Measurements from ENCODE around the gene HSPE1. TPM values are rescaled to one million over a fixed set of nuclear protein-coding genes. Genes with fewer than 3 reads are reported as not detected.
"Not testable (repeated sequence)": the region's sequence is repeated elsewhere in the genome, so short reads cannot be mapped to it uniquely, and the experiment has no call there.

HSPE1 gene
- 118 TPM for total RNA-seq
- long read RNA-seq, transcript HSPE1-201 (4 exons, 950 nt) = major isoform, 206 of 230 reads
- long read RNA-seq, partial matches to known transcripts = 15 of 230 reads
- long read RNA-seq, other reads (novel, unspliced or antisense) = 5 of 230 reads

DNA sequence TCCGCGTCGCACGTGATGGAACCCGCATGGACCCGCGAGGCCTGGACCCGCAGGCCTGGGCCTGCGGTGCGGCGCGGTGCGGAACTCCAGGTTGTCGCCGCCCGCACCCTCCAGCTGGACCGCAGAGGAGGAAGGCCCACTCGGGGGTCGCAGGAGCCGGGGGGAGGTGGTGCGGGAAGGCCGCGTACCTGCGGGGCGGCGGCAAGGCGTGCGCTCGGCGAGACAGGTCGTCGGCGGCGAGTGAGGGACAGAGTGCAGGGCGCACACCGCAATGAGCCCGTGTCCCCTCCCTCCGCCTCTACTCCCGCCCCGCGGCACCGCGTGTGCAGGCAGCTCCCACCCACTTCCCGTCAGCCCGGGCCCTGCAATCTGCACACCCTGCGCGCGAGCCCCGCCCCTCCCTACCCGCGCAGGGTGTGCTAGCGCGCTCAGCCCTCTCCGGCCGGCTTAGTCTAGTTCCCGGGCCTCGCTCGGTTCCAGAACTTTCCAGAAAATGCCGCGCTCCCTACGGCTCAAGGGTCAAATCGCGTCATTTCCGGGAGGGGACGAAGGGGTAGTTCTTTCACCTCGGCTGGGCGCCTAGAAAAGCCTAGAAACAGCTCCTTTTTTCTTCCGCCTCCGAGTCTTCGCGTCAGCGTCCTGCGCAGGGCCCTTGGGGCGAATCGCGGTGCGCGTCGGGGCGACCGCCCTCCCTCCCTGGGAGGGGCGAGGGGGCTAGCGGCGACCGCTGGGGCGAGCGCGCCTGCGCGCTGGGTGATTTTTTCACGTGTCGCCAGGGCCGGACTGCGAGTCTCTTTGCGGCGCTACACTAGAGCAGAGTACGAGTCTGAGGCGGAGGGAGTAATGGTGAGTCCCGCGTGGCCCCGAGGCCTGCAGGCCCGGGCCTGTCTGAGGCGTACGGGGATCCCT is at the start of gene HSPE1, which contains the start of gene HSPD1:
Gene HSPE1 (plus strand): TSS at position 786 of the 909 bp plus-strand sequence. CDS start 58 bp downstream, at position 844.
Gene HSPD1 (minus strand): TSS at position 247 of the 909 bp plus-strand sequence. CDS start 992 bp downstream, outside the sequence.
- intact Hi-C loops (cut with micrococcal nuclease) = loop anchor here (10.0 kb wide), 1 partner anchor 95 kb away; no protein-coding TSS in a partner anchor
- DNase-seq (peak; percentile 98), ATAC-seq (peak; percentile 97)

DNA sequence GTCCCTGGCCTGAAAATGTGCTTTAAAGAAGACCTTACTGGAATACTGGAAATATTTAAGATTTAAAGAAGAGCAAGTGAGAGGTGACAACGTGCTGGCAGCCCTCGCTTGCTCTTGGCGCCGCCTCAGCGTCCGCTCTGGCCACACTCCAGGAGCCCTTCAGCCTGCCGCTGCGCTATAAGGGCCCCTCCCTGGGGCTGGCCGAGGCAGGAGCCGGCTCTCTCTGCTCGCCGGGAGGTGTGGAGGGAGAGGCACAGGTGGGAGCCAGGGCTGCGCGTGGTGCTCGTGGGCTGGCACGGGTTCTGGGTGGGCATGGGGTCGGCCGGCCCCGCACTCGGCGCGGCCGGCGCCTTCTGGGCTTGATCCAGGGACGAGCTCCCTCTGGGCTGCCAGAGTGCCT is 49.7 kb upstream of the HSPE1 start:
- ATAC-seq (no peak), DNase-seq (peak; percentile 56)
- intact Hi-C loops (cut with micrococcal nuclease) = no loop called here

DNA sequence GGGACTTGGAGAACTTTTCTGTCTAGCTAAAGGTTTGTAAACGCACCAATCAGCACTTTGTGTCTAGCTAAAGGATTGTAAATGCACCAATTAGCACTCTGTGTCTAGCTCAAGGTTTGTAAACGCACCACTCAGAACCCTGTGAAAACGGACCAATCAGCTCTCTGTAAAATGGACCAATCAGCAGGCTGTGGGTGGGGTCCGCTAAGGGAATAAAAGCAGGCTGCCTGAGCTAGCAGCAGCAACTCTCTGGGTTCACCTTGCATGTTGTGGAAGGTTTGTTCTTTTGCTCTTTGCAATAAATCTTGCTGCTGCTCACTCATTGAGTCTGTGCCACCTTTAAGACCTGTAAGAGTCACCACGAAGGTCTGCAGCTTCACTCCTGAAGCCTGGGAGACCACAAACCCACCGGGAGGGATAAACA is 49.2 kb upstream of the HSPE1 start:
- ATAC-seq; DNase-seq; intact Hi-C loops (cut with micrococcal nuclease): not testable (repeated sequence)

DNA sequence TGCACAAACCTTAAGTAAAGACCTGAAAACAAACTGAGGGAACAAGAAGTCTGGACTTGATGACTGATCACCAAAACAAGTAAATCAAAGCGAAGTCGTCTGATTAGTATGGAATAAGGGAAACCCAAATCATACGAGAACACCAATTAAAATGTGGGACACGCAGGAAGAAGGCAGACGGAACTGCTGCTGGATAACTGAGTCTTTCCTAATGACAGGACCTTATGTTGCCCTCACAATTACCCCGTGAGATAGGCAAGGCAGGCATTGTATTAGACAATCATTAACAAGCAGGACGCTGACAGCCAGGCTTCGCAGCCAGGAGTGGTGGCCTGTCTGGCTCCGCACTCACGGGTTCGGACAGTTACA is 47.4 kb upstream of the HSPE1 start:
- ATAC-seq (no peak), DNase-seq (no peak)
- intact Hi-C loops (cut with micrococcal nuclease) = no loop called here

DNA sequence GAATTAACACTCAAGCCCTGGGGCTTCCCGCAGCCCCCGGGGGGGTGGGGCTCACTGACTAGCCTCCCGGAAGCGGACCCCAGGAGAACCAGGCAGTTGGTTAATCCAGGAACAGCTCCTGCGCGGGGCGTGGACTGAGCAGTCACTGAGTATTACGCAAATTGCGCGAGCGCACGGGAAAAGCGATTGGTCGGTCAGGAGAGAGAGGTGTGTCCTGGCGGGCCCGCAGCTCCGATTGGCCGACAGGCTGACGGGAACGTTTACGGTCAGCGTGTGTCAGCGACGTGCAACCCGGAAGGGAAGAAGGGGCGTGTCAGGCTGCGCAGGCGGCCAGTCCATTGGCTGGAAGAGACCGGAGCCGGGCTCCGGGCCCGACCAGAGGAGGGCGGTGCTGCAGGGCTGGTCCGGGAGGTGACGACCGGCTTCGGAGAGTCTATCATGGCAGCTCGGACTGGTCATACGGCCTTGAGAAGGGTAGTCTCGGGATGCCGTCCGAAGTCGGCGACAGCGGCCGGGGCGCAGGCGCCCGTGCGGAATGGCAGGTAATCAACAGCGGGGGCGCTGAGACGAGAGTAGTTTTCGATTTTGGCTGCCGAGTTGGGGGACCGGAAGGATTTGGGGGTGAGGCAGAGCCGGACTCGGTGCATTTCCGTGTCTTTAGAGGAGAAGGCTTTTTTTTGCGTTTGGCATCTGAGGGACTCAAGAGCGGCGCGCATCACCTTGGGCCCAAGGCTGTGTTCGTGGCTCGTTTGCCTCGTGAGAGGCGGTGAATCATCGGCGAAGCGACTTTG is 46.9 kb upstream of the HSPE1 start, which contains the start of gene COQ10B:
Gene COQ10B (plus strand): TSS at position 430 of the 791 bp plus-strand sequence. CDS start 9 bp downstream, at position 439.
- intact Hi-C loops (cut with micrococcal nuclease) = no loop called here
- peak; percentile 99 for DNase-seq
- ATAC-seq = peak; percentile 98

DNA sequence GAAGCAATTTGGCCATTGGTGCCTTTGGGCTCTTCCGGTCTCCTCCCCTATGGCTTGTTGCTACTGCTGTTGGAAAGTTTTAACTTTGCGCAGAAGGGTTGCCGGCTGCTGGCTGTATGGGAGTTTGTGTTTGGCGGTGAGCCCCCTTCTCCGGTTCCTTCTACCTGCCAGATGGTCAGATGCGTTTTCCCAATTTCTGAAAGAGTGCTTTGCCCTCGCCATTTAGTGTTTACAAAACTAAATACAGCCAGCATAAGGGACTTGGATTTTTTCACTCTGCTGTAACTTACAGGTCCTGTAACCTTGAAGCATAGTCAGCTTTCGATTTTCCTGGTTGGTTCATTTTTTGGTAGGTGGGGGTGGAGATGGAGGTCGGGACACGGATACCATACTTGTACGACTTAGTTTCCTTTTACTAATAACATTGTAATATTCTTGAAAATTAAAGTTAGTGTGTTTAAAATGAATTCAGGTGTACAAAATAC is 46.2 kb upstream of the HSPE1 start:
- intact Hi-C loops (cut with micrococcal nuclease) = no loop called here
- DNase-seq (no peak), ATAC-seq (peak; percentile 71)

DNA sequence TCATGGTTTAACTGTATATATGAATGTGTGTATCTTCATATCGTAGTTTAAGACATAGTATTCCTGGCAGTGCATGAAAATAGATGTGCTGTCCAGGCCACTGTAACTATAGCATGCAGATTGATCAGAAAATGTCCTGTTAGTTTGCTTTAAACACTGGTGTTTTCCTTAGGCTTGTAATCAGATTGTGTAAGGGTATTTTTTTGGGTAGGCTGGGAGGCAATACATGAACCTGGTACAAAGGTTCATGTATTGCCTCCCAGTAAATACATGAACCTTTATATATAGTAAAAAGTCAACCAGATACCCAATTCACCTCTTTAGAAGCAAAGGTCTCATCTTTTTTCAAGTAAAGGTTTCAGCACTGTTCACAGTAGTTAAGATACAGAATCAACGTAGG is 45.3 kb upstream of the HSPE1 start:
- ATAC-seq (no peak), DNase-seq (no peak)
- intact Hi-C loops (cut with micrococcal nuclease) = no loop called here

DNA sequence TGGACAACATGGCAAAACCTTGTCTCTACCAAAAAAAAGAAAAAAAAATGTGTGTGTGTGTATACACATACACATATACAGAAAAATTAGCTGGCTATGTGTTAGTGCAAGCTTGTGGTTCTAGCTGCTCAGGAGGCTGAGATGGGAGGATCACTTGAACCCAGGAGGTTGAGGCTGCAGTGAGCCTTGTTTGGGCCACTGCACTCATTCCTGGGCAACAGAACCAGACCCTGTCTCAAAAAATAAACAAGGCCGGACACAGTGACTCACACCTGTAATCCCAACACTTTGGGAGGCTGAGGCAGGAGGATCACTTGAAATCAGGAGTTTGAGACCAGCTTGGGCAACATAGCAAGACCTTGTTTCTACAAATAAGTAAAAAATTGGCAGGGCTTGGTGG is 44.8 kb upstream of the HSPE1 start:
- DNase-seq (no peak), ATAC-seq (no peak)
- intact Hi-C loops (cut with micrococcal nuclease) = no loop called here

DNA sequence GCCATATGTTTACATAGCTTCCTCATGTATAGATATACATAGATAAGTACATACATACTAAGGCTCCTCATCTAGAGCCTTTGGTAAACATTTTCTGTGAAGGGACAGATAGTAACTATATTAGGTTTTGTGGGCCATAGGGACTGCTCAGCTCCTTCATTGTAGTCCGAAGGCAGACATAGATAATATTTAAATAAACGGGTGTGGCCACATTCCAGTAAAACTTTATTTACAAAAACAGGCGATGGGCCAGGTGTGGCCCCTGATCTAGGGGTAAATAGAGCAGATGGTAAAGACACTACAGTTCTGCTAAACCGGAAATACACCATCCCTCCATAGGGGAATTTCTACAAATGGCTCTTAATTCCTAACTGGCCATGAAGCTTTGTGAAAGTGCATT is 39.5 kb upstream of the HSPE1 start:
- no peak for ATAC-seq
- no peak for DNase-seq
- intact Hi-C loops (cut with micrococcal nuclease) = no loop called here

DNA sequence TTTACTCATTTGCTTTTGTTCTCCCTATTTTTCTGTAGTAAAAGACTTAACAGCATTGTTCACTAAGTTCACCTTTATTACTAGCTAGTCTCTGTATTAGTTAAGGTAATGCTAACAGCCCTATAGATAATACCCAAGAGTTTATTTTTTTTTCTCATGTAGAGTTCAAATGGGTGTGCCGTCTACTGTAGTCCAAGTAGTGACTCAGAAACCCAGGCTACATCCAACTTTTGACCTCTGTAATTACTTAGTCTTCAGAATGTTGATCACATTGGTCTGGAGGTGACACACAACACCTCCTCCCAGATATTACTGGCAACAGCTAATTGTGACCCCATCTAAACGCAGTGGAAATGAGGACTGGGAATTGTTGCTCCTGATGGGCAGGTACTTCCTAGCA is 39.1 kb upstream of the HSPE1 start:
- intact Hi-C loops (cut with micrococcal nuclease) = no loop called here
- ATAC-seq (peak; percentile 38), DNase-seq (no peak)

DNA sequence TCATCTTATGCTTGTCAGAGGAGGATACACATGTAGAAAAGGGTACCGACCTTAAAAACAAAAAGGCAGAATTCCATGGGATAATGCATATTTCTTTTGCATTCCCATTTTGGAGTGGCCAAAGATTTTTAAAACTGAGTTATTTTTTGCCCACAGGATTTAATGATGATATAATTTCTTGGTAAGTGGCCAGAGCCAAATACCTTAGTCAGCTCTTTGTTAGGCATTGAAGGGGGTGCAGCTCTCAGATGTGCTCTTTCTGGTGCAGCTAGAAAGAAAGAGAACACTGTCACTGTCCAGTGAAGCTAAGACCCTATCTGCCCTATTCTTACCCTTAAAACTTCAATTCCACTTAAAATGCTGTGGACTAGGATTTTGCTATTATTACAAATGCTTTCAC is 36.0 kb upstream of the HSPE1 start:
- ATAC-seq (no peak), DNase-seq (no peak)
- intact Hi-C loops (cut with micrococcal nuclease) = no loop called here

DNA sequence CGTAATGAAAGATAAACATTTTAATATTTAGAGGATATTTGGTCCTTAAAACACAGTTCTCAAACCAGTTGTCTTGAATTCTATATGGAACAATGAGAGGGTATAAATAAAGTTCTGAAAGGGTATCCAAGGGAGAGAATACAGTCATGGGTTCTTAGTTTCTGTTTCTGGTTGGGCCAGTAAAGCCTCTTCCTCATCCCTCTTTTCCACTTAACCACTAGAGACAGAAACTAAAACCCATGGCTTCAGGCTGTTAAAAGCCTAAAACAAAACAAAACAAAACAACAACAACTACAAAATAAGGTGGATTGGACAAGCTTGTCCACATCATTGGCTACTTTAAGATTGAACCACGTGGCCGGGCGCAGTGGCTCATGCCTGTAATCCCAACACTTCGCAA is 28.0 kb upstream of the HSPE1 start:
- ATAC-seq (no peak), DNase-seq (no peak)
- intact Hi-C loops (cut with micrococcal nuclease) = no loop called here

DNA sequence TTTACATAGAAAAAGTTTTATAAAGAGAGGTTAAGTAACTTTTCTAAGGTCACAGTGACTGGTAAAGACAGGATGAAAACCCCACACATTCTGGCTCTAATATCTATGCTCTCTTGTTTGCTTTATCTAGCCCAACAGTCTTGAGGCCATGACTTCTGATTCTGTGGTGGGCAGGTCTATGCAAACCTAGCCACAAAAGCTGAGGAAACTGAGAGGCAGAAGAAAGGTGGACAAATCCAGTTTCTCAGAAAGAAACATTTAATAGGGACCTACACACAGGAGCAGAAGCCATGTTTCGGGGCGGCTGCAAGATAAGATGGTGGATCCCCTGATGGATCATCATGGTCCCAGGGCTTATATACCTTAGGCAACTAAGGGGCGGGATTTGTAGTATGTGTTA is 22.4 kb upstream of the HSPE1 start:
- DNase-seq (no peak), ATAC-seq (no peak)
- intact Hi-C loops (cut with micrococcal nuclease) = no loop called here

DNA sequence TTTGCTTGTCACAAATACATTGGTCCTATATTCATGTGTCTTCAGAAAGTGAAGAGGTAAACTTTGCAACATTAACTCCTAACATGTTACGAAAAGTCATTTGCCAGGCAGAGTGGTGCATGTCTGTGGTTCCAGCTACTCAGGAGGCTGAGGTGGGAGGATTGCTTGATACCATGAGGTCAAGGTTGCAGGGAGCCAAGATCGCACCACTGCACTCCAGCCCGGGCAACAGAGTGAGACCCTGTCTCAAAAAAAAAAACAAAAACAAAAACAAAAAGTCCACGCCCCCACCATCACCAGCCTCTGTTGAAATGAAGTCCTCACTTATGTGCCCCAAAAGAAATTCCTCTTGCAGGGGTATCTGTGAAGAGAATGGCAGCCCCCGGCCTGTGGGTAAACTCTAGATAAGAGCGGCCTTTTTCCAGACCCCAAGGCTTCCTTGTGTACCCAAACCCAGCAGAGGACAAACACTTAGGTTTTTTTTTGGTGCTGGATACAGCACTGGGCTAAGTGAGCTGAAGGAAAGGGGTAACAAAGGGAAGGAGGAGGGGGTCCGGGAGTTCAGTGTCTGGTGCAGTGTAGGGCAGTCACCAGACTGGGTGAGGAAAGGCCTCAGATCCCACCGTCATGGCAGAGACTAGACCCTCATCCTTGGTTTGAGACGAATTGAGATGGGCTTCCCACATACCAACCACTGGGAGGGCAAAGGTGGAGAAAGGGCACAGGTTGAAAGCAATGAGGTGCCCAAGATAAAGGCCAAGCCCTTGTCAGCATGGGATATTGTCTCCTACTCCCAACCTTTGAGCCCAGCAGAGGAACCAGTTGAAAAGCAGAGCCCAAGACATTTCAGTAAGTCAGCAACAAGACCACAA is 19.8 kb upstream of the HSPE1 start:
- no peak for ATAC-seq
- intact Hi-C loops (cut with micrococcal nuclease) = no loop called here

DNA sequence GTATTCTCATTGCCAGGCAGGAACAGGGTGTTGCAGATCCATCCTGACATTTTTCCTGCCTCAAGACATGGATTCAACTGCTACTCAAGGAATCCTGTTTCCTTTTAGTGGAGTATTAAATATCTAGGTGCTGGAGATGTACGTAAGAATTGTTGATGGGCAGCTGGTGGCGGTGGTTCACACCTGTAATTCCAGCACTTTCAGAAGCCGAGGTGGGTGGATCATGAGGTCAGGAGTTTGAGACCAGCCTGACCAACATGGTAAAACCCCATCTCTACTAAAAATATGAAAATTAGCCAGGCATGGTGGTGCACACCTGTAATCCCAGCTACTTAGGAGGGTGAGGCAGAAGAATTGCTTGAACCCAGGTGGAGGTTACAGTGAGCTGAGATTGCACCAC is 15.9 kb upstream of the HSPE1 start:
- intact Hi-C loops (cut with micrococcal nuclease); DNase-seq; ATAC-seq: not testable (repeated sequence)

More for the DNA sequence above, 19.8 kb upstream of the HSPE1 start:
- no peak for DNase-seq

DNA sequence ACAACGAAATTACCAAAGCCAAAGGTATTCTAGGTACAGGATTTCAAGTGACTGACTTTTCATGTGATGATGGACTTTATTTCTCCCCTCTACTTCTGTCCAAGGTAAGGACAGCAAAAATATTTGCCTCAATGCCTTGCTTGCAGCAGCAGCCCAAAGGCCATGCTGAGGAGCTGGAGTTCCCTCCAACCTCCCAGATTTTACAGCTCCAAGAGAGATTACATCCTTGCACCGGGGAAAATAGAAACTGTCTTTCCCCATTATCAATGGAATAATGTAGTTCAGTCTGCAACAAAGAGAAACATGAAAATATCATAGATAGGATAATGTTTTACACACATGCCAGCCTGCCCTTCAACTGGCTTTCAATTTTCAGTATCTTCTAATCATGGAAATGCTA is 14.0 kb upstream of the HSPE1 start:
- ATAC-seq (no peak), DNase-seq (no peak)
- intact Hi-C loops (cut with micrococcal nuclease) = no loop called here

DNA sequence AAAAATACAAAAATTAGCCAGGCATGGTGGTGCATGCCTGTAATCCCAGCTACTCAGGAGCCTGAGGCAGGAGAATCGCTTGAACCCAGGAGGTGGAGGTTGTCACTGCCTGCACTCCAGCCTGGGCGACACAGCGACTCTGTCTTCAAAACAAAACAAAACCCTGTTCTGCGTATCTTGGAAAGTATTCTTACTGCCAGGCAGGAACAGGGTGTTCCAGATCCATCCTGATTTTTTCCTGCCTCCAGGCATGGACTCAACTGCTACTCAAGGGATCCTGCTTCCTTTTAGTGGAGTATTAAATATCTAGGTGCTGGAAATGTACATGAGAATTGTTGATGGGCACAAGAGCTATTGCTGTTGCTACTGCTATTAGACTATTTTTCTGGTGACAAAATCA is 12.8 kb upstream of the HSPE1 start:
- intact Hi-C loops (cut with micrococcal nuclease) = no loop called here
- no peak for DNase-seq
- ATAC-seq = peak; percentile 15

DNA sequence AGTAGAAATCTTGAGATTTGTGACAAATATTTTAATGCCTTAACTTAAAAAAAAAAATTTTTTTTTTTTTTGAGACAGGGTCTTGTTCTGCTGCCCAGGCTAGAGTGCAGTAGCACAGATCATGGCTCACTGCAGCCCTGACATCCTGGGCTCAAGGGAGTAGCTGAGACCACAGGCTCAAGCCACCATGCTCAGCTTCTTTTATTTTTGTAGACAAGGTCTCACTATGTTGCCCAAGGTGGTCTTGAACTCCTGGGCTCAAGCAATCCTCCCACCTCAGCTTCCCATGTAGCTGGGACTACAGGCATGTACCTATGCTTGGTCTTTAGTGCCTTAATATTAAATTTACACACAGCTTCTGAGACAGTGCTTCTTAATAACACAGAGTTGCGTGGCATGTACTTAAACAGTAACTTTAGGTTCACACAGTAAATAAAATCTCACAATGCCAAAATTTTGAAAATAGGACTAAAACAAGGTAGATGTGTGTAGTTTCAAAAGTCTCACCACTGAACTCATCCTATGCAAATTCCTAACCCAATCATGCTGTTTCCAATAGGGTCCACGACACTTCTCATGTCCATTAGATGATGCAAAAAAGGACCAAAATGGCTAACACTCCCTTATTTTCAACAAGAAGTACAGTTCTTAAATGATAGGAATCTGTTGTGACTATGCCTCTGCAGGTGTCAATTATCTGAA is 4.6 kb upstream of the HSPE1 start:
- ATAC-seq (no peak), DNase-seq (no peak)
- intact Hi-C loops (cut with micrococcal nuclease) = loop anchor here (10.0 kb wide), 1 partner anchor 91 kb away; no protein-coding TSS in a partner anchor

Measured in left ventricle myocardium superior (tissue), 1 donor.